Keratinocyte (primary cell): ENCODE data around the gene HMG20A.

Source experiments
- EZH2 ChIP-seq: IDR thresholded peaks from one replicate; pipeline ENCODE4 v1.6.1; 2012; ENCODE audit warnings: inconsistent platforms, mild to moderate bottlenecking, low read length, moderate library complexity
- TF ChIP-seq, protein P1 (sequence below), 3 experiments: IDR thresholded peaks in 1 of 3; conservative IDR thresholded peaks in 1 of 3; optimal IDR thresholded peaks in 1 of 3; 2 replicates in 2 of 3; 3 replicates in 1 of 3; pipeline versions ENCODE3 to v1.5.1; 2011; ENCODE audit warnings: low read length in 3 of 3, mild to moderate bottlenecking in 3 of 3, moderate library complexity in 2 of 3, control low read depth in 1 of 3, inconsistent platforms in 1 of 3; ENCODE audit not compliant: insufficient read depth in 2 of 3; ENCODE audit errors: extremely low read depth in 1 of 3

DNA sequence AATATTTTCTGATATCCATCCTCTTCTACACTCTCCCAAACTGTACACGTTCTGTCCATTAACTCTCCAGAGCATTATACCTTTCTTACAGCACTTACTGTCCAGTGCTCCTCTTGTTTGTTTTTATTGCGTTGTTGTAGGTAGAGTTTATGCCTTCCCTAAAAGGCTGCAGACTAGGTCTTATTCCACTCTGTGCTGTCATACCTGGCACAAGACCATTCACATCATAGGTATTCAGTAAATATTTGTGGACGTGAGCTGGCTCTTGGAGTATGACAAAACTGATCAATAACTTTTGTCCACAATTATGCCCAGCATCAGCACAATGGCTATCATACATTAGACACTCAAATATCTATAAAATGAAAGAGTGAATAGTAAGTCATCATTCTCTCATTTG, 4.4 kb downstream of the HMG20A start:
- TF ChIP-seq, protein P1, sequence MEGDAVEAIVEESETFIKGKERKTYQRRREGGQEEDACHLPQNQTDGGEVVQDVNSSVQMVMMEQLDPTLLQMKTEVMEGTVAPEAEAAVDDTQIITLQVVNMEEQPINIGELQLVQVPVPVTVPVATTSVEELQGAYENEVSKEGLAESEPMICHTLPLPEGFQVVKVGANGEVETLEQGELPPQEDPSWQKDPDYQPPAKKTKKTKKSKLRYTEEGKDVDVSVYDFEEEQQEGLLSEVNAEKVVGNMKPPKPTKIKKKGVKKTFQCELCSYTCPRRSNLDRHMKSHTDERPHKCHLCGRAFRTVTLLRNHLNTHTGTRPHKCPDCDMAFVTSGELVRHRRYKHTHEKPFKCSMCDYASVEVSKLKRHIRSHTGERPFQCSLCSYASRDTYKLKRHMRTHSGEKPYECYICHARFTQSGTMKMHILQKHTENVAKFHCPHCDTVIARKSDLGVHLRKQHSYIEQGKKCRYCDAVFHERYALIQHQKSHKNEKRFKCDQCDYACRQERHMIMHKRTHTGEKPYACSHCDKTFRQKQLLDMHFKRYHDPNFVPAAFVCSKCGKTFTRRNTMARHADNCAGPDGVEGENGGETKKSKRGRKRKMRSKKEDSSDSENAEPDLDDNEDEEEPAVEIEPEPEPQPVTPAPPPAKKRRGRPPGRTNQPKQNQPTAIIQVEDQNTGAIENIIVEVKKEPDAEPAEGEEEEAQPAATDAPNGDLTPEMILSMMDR (optimal IDR thresholded peaks at IDR 0.05 in 1 of 3, IDR thresholded peaks at IDR 0.05 in 1 of 3, conservative IDR thresholded peaks at IDR 0.05 in 1 of 3; ENCODE audit: extremely low read depth in 1 of 3, insufficient read depth in 2 of 3, low read length in 3 of 3), result no peak
- TF ChIP-seq EZH2, result no peak
